Muscle layer of duodenum (tissue), 2 donors: ENCODE data around the gene CAPN5.

Experiments
- H3K27ac ChIP-seq: one replicate; pipeline ENCODE4 v1.7.0; 2013; ENCODE audit warnings: mild to moderate bottlenecking, low read length
- H3K27me3 ChIP-seq: one replicate; pipeline ENCODE4 v1.7.0; 2013; ENCODE audit warnings: low read depth, mild to moderate bottlenecking, control low read depth, low read length
- H3K36me3 ChIP-seq, 2 donors: one replicate each; pipeline ENCODE4 v1.7.0; 2013; ENCODE audit warnings: low read length in 2 of 2, control low read depth in 1 of 2, mild to moderate bottlenecking in 1 of 2; ENCODE audit not compliant: insufficient read depth in 2 of 2, control insufficient read depth in 1 of 2
- H3K4me1 ChIP-seq, 2 donors: one replicate each; pipeline ENCODE4 v1.7.0; 2013; ENCODE audit warnings: low read length in 2 of 2, mild to moderate bottlenecking in 2 of 2, control low read depth in 1 of 2, moderate library complexity in 1 of 2; ENCODE audit not compliant: insufficient read depth in 2 of 2, control insufficient read depth in 1 of 2
- H3K4me3 ChIP-seq, 2 donors: one replicate each; pipeline ENCODE4 v1.7.0; 2013; ENCODE audit warnings: low read length in 2 of 2, low read depth in 1 of 2, mild to moderate bottlenecking in 1 of 2
- H3K9me3 ChIP-seq, 2 donors: one replicate each; pipeline ENCODE4 v1.7.0; 2013; ENCODE audit warnings: low read length in 2 of 2, control low read depth in 1 of 2, mild to moderate bottlenecking in 1 of 2; ENCODE audit not compliant: control insufficient read depth in 1 of 2
- donor health status: healthy.

Gene CAPN5

DNA sequence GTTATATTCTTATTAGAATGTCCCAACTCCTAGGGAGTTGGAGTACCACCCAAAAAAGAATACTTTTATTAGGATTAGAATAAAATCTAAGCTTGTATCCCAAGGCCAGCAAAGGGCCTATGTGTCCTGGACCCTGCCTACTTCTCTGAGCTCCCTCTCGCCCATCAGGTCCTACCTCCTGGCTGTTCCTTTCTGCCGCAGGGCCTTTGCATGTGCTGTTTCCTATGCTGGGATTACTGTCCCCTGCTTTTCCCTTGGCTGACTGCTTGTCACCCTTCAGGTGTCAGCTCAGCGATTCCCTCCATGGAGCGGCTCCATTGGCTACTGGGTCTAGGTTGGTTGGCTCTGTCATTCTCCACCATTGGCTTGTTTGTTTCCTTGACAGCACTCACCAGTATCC is 74.7 kb downstream of the CAPN5 start:
- H3K27ac ChIP-seq: no peak overlapping the region

GRCh38 chr11:77142091-77142975 is 75.6 kb downstream of the CAPN5 start:
- Histone ChIP-seq H3K27me3 (no peaks in the 10 kb centered on the region), H3K4me1 (no peaks in the 10 kb centered on the region), H3K9me3 (no peaks in the 10 kb centered on the region), H3K4me3 (no peak overlapping the region), H3K36me3 (no peaks in the 10 kb centered on the region), H3K27ac (no peak overlapping the region)

More for the DNA sequence above, 74.7 kb downstream of the CAPN5 start:
- Histone ChIP-seq H3K27me3 (no peaks in the 10 kb centered on the region), H3K4me1 (no peaks in the 10 kb centered on the region), H3K4me3 (no peak overlapping the region), H3K36me3 (no peaks in the 10 kb centered on the region), H3K9me3 (no peaks in the 10 kb centered on the region)

DNA sequence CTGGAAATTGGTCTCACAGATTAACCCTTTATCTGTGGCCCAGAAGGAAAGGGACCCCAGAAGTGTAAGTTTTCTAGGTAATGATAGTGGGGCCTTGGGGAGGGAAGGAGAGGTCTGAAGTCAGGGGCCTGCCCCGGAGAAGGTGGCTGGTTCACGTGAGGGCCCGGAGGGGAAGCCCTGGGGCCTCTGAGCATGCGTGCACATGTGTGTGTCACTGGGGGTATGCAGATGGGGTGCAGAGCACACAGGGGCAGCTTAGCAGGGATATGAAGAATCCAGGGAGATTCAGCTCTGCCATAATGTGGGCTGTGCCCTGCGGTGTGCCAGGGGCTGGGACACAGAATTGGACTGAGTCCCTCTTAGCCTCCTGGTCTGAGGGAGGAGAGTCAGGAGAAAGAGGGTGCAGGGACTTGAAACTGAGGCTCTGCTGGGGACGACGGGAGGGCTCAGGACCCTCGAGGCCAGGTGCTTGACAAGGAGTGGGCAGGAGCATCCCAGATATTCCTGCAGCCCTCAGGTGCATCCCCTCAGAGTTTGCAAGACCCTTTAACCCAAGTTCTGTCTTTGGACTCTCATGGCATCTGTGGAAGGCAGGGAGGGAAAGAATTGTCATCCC is 76.7 kb downstream of the CAPN5 start:
- no peak overlapping the region for H3K4me3 ChIP-seq
- no peak overlapping the region for H3K27ac ChIP-seq
- peaks cover 0 to 4% of the 10 kb centered on the region in 2 donors for H3K4me1 ChIP-seq
- no peaks in the 10 kb centered on the region for H3K36me3 ChIP-seq
- no peaks in the 10 kb centered on the region for H3K9me3 ChIP-seq
- H3K27me3 ChIP-seq: peaks cover 3% of the 10 kb centered on the region

GRCh38 chr11:77144196-77144856 is 77.6 kb downstream of the CAPN5 start:
- Histone ChIP-seq H3K36me3 (no peaks in the 10 kb centered on the region), H3K4me1 (peaks cover 0 to 4% of the 10 kb centered on the region in 2 donors), H3K27ac (no peak overlapping the region), H3K9me3 (no peaks in the 10 kb centered on the region), H3K27me3 (peaks cover 3% of the 10 kb centered on the region), H3K4me3 (no peak overlapping the region)

DNA sequence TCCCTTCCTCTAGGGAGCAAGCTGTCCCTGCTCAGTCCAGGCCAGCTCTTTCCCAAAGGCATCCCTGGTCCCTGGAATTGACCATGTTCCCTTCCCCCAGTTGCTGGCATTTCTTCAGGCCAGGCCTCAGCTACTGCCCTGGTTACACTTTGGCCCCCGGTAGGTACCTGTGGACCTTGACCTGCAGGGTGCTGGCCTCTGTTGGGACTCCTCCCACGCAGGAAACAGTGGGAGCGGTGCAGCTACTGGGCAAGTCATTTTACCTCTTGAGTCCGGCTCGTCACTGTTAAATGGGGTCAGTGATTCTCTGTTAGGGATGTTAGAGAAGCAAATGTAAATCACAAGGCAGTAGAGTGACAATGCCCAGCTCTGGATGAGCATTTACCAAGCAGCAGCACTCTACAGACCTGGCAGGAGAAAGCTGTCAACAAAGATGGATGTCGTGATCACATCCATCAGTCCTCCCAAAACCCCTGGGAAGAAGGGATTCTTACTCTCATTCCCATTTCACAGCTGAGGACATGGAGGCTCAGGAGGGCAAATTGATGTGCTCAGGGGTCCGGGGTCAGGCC is 78.2 kb downstream of the CAPN5 start:
- Histone ChIP-seq H3K36me3 (no peaks in the 10 kb centered on the region), H3K4me1 (peaks cover 0 to 4% of the 10 kb centered on the region in 2 donors), H3K9me3 (no peaks in the 10 kb centered on the region), H3K27ac (no peak overlapping the region), H3K4me3 (no peak overlapping the region), H3K27me3 (peaks cover 3% of the 10 kb centered on the region)

DNA sequence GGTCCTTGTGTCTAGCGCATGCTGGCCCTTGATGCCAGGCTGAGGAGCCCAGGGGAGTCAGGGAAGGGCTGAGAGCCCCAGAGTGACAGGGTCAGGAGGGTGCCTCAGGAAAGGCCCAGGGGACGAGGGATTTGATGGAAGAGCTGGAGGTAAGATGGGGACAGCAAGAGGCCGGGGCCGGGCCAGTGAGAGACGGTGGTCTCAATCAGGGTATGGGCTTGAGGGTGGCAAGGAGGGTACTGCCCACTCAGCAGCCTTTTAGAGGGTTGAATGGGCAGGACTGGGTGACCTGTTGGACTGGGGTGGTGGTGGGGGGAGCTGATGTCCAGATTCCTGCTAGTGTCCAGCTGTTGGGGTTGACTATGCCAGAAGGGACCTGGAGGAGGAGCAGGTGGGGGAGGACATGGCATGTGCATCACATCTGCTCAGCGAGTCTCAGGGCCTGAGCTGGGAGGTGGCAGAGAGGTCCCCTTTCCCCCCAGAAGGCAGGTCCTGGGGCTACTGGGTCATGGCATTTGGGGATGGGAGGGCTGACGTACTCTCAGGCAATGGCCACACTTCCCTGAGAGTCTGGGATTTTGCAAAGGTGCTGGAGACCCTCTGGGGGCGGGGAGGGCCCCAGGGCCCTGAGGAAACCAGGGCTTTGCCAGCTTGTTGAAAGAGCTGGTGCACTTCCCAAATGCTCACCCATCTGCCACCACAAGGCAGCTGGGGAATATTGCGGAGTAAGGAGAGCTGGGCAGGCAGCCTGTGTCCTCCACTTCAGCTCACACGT is 79.7 kb downstream of the CAPN5 start:
- Histone ChIP-seq H3K27ac (no peak overlapping the region), H3K4me3 (no peak overlapping the region), H3K36me3 (no peaks in the 10 kb centered on the region), H3K4me1 (peaks cover 0 to 4% of the 10 kb centered on the region in 2 donors), H3K9me3 (no peaks in the 10 kb centered on the region), H3K27me3 (peaks cover 3% of the 10 kb centered on the region)

DNA sequence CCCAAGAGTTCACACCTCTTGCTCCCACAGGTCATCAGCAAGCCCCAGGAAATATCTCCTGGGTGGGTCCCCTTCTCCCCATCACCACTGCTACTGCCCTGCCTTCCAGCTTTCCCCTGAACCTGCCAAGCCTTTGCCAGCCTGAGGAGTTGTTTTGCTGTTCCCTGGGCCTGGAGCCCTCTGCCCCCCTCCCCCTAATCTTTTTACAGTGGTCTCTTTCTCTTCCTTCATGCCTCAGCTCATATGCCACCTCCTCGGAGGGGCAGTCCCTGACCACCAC is 80.2 kb downstream of the CAPN5 start:
- Histone ChIP-seq H3K4me3 (no peak overlapping the region), H3K4me1 (peaks cover 0 to 4% of the 10 kb centered on the region in 2 donors), H3K27me3 (peaks cover 3% of the 10 kb centered on the region), H3K36me3 (no peaks in the 10 kb centered on the region), H3K9me3 (no peaks in the 10 kb centered on the region), H3K27ac (no peak overlapping the region)

DNA sequence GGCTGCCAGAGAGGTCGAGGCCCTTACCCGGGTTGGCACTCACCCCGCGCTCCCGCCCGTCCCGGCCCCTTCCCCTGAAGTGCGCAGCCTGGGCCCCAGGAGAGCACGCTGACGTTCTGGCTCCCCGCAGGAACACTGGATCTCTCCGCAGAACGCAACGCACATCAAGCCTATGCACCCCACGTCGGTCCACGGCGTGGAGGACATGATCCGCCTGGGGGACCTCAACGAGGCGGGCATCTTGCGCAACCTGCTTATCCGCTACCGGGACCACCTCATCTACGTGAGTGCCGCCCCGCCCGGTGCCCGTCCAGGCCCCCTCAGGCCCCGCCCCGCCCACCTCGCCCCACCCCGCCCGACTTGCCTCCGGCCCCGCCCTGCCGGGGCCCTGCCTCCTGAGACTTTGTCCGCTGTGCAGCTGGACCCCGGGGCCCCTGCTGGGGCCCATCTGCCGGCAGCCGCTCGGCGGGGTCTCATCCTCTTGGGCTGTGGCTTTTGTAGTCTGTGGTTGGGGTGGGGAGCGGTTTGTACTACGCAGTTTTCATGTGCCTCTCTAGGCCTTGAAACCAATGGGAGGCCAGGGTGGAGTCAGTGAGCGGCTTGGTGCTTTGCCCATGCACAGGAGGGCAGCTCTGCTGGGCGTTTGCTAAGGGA is 81.0 kb downstream of the CAPN5 start:
- no peak overlapping the region for H3K4me3 ChIP-seq
- H3K9me3 ChIP-seq: no peaks in the 10 kb centered on the region
- peaks cover 3% of the 10 kb centered on the region for H3K27me3 ChIP-seq
- H3K27ac ChIP-seq: no peak overlapping the region
- H3K36me3 ChIP-seq: no peaks in the 10 kb centered on the region
- peaks cover 0 to 4% of the 10 kb centered on the region in 2 donors for H3K4me1 ChIP-seq

- peaks cover 3% of the 10 kb centered on the region for H3K27me3 ChIP-seq
- no peak overlapping the region for H3K27ac ChIP-seq
- H3K9me3 ChIP-seq: no peaks in the 10 kb centered on the region
- peaks cover 0 to 4% of the 10 kb centered on the region in 2 donors for H3K4me1 ChIP-seq
- H3K36me3 ChIP-seq: no peaks in the 10 kb centered on the region
- no peak overlapping the region for H3K4me3 ChIP-seq
Observed at GRCh38 chr11:77148963-77149715, 82.4 kb downstream of the CAPN5 start.

DNA sequence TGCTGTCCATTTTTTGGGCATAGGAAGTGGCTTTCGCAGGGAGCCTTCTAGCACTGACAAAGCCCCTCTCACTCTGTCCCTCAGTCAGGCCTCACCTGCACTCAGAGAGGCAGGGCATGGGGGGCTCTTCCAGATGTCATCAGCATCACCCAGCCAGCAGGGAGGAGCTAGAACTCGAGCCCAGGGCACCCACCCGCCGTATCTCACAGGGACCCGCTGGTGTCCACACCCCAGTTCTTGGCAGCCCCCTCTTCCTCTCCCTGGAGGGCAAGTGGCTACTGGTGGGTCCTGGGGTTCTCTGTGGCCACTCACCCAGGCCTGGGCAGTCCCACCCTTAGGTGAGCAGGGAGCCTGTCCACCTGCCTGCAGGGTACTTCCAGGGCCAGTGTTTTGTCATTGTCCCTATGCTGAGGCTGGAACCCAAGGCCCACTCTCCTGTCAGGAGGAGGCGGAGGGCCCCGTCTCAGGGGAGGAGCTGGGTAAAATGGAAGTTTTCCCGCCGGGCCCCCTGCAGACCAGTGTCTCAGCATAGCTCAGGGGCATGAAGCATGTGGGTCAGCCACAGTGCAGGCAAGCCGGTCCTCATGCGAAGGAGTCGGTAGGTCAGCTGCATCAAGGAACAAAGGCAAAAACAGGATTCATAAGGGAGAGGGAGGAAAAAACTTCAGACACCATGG is 83.1 kb downstream of the CAPN5 start:
- no peaks in the 10 kb centered on the region for H3K36me3 ChIP-seq
- H3K9me3 ChIP-seq: no peaks in the 10 kb centered on the region
- H3K27ac ChIP-seq: no peak overlapping the region
- peaks cover 0 to 4% of the 10 kb centered on the region in 2 donors for H3K4me1 ChIP-seq
- H3K4me3 ChIP-seq: no peak overlapping the region
- peaks cover 3% of the 10 kb centered on the region for H3K27me3 ChIP-seq
